Inflammatory macrophage treated with lipopolysaccharide for 4 hours (primary cell): ENCODE results near the gene RHO.

ENCODE experiments used
- DNase-seq: peaks from one replicate; pipeline ENCODE4 v3.0.0-alpha.2; 2020

RHO gene

GRCh38 chr3:129563332-129563731 lies 34.9 kb downstream of the RHO start:
- DNase-seq = no peak

DNA sequence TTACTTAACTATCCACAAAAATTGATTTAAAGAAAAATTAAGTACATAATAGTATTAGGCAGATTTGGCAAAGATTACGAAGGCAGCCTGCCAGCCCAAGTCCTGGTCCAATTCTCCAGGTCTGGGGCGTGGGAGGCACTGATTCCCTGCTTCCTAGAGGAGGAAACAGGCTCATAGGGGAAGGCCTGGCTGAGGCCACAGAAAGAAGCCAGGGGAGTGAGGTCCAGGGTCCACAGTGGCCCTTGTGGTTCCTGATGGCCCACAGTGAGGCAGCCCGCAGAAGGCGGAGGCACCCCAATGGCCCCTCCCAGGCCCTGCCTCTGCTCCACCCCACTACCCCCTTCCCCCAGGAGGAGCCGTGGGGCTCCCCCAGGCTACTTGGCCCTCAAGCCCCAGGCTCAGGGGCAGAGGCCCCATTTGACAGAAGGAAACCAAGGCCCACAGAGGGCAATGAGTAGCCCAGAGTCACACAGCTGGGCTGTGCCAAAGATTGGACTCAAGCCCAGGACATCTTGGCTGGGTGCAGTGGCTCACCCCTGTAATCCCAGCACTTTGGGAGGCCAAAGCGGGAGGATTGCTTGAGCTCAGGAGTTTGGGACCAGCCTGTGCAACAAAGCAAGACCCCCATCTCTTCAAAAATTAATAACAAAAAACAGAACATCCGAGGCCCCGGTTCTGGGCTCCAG lies 35.6 kb downstream of the RHO start:
- no peak for DNase-seq

DNA sequence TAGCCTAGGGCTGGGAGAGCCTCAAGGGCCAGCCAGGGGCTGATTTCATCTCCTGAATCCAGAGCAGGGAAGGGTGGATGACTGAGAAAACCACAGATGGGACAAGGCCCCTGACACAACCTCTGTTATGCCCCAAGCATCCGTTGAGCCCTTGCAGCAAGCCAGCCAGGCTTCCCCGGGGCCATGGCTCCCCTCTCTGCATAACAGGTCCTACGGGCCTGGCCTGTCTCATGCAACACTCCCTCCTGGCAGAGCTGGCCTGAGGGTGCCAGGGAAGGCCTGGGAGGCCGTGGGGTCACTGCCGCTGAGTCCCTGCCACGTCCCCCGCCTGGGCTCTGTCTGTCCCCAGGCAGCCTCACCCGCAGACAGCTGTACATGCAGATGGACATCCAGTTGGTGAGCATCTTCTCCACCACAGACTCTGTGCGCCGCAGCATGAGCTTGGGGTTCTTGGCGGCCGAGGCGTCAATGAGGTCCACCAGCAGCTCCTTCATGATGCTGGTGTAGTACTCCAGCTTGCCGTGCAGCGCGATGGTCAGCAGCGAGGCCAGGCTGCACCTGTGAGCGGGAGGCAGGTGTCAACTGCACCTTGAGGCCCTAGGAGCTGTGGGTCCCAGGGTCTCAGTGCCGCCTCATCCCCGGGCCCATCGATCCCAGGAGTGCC lies 36.7 kb downstream of the RHO start:
- no peak for DNase-seq

DNA sequence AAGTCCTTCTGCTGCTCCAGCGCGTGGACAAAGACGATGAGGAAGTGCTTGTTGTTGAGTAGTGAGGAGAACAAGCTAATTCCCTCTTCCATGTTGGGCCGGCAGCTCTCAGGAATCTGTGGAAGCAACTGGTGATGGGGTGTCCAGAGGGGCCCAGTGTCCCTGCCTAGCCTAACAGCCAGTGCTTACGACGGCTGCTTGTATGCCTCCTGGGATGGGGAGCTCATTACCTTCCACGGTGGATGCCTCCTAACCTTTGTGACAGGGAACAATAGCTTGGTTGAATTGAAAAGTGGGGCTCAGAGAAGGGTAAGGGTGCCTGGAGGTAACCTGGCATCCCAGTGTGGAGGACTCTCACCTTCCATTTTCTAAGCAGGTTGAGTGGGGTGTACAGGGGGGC lies 37.5 kb downstream of the RHO start:
- no peak for DNase-seq

GRCh38 chr3:129567176-129567705 lies 38.8 kb downstream of the RHO start:
- DNase-seq = no peak

DNA sequence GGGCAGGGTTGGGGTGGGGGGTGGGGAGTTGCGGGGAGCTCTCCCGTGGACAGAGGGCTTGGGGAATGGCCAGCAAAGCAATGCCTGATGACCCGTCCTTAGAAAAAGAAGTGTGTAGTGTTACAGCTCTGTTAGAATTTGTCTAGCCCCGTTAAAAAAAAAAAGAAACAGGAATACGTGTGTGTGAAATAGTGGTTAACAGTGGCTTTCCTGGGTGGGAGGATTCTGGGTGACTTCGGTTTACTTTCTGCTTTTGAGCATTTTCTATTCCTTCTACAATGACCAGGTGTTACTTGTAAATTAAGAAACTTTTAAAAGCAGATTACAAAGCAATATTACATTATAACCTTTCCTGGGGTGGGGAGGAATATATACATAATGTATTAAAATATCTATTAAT lies 39.5 kb downstream of the RHO start:
- no peak for DNase-seq

GRCh38 chr3:129569856-129570255 lies 41.4 kb downstream of the RHO start:
- no peak for DNase-seq

GRCh38 chr3:129571605-129572547 lies 43.4 kb downstream of the RHO start:
- DNase-seq = no peak

DNA sequence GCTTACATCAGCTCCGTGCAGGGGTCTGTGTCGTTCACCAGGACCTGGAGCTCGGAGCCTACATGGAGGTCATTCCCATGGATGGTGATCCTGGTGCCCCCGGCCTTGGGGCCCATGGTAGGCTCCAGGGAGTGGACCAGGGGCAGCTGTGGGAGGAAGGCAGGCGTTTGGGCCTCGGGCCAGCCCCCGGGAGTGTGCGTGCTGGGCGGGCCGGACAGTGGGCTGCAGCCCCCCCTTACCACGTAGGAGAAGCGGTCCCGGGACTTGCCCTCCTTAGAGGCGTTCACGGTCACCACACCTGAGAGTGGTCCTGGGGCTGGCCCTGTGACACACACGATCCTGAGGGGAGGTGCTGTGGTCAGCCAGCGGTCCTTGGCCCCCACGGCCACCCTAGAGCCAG lies 44.2 kb downstream of the RHO start:
- no peak for DNase-seq

- DNase-seq = no peak
These were observed 45.1 kb downstream of the RHO start for GRCh38 chr3:129573493-129573892.

DNA sequence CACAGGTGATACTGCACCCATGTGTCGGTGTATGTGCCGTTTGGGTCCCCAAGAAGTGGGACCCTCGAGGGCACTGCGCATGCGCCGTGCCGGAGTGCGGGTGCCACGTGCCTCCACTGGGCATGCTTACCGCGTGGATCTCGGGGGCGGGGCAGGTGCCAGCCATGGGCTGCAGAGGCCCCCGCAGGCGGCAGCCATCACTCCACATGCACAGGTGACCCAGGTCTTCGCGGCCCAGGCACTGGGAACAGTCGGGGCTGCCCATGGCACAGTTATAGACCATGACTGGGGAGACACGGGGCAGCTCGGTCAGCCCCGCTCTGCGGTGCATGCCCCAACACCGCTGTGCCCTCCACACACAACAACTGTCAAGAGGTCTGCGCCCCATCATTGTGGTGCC lies 45.8 kb downstream of the RHO start:
- DNase-seq = no peak

- DNase-seq = no peak
These were observed 47.0 kb downstream of the RHO start for GRCh38 chr3:129575233-129575996.

- DNase-seq = no peak
These were observed 47.6 kb downstream of the RHO start for GRCh38 chr3:129575997-129576384.

DNA sequence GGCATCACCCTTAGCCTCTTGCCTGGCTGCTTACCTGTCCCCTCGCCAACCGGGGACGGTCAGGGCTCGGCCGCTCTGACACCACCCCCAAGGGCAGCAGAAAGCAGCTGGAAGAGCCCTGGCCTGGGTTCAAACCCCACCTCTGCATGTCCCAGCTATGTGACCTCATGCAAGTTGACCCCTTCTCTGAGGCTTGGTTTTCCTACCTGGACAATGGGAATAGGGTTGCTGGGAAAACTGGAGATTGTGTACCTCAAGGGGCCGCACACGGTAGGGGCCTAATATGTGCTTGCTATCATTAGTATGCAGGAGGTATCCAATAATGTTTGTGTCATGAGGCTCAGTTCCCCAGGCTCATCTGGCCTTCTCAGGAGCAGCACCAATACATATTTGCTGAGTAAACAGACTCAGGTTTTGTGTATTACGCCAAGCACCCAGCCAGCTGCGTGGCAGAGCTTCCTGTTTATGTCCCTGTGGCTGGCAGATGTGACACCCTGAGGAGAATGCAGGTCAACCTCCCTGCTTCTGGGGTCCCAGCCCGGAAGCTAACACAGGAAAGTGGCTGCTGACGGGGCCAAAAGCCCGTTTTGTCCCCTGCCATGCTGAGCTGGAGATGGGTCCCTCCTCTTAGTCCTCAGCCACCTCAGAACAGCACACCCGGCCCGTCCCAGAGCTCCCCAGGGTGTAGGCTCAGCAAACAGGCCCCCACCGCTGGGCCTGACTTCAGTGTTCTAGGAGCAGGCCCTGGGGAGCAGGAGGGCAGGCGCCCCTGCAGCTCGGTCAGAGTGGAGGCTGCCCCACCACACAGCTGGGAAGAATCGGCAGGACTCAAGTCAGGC lies 48.3 kb downstream of the RHO start:
- peak; percentile 27 for DNase-seq

DNA sequence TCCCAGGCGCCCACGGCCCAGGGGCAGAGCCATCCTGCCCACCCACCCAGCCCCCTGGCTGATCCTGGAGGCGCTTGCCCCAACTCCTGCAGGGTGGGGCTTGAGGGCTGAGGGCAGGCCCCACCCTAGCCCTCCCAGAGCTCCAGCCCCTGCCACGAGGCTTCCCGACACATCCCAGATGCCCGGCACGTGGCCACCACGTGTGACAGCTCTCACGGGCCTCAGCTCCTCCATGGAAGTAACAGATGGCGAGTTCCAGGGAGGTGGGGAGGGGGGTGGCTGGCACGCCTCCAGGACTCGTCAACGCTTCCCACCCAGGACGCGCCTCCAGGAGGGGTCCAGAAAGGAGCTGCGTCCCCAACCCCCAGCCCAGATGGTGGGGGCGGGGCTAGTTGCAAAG lies 48.9 kb downstream of the RHO start:
- DNase-seq = no peak

- peak; percentile 65 for DNase-seq
These were observed 49.7 kb downstream of the RHO start for GRCh38 chr3:129577925-129578786.

GRCh38 chr3:129579991-129580390 lies 51.6 kb downstream of the RHO start:
- DNase-seq = no peak

DNA sequence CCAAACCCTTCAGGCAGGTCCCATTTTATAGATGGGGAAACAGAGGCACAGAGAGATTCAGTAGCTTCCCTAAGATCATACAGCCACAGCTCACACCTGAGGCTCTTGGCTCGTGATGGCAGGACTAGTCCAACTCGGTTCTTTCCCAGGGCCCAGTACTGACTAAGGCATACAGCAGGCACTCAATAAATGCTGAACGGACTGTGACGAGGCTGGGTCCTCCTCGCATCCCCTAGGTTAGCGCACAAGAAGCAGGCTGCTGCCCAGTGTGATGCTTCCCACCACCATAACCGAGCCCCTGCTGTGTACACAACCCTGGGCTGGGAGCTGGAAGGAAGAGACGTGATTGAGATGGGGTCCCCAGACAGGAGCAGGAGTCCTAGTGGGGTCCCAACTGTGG lies 53.2 kb downstream of the RHO start:
- DNase-seq = no peak

DNA sequence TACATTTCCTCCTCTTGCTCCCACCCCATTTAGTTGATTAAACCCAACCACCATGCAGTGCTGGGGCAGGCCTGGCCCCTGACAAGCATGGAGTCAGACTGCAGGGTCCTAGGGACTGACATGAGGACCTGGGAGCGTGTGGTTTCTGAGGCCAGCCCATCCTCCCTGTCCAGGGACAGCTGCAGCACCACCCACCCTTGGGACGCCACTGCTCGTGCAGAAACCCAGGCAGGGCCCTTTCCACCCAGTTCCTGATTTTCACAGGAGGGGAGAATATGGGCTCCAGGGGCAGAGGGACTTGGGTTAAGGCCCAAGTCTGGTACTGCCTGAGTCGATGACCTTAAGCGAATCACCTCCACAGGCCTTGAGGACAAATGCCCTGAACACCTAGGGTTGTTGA lies 54.4 kb downstream of the RHO start:
- DNase-seq = no peak

- DNase-seq = no peak
These were observed 54.9 kb downstream of the RHO start for GRCh38 chr3:129583289-129583688.

- no peak for DNase-seq
These were observed 56.2 kb downstream of the RHO start for GRCh38 chr3:129584631-129585030.
